ENCODE data around the gene MIF. TPM values are rescaled to one million over a fixed set of nuclear protein-coding genes. Genes with fewer than 3 reads are reported as not detected.

Gene MIF
- total RNA-seq, 4 donors from 2014 or later: 410 to 807 (median 448) TPM

- WGBS, 2 donors: 77 to 83% methylated on average over 10 to 13 of the region's 18 CpGs
- TF ChIP-seq CTCF (IDR thresholded peaks at IDR 0.05) (no peak), POLR2A (IDR thresholded peaks at IDR 0.05) (no peak)
- intact Hi-C loops (cut with DNase I): loop anchor here (5.0 to 10.0 kb wide), 2 partner anchors 80 to 313 kb away; partner anchors contain the start of gene CHCHD10
- H3K4me3 ChIP-seq: no peak overlapping the region
- DNase-seq: no peak
- H3K27me3 ChIP-seq: peaks cover 0 to 36% (median 0%) of the 10 kb centered on the region in 4 donors
- H3K9me3 ChIP-seq: no peaks in the 10 kb centered on the region
- peaks cover 23 to 53% (median 26%) of the 10 kb centered on the region in 3 donors for H3K4me1 ChIP-seq
- no peaks in the 10 kb centered on the region for H3K36me3 ChIP-seq
- no peak overlapping the region for H3K27ac ChIP-seq
These were observed 46.8 kb upstream of the MIF start for GRCh38 chr22:23847310-23847920.

- no peak overlapping the region for H3K27ac ChIP-seq
- TF ChIP-seq CTCF (IDR thresholded peaks at IDR 0.05) (no peak), POLR2A (IDR thresholded peaks at IDR 0.05) (no peak)
These were observed 46.0 kb upstream of the MIF start for GRCh38 chr22:23847991-23848864.

GRCh38 chr22:23849009-23850006 lies 44.9 kb upstream of the MIF start:
- WGBS, 2 donors: 42 to 46% methylated on average over 11 to 13 of the region's 62 CpGs
- Histone ChIP-seq H3K36me3 (no peaks in the 10 kb centered on the region), H3K4me1 (peaks cover 23 to 51% (median 26%) of the 10 kb centered on the region in 3 donors), H3K27me3 (peaks cover 0 to 36% (median 0%) of the 10 kb centered on the region in 4 donors), H3K9me3 (no peaks in the 10 kb centered on the region), H3K4me3 (peak overlapping the region in 1 of 4 donors; percentile 25), H3K27ac (no peak overlapping the region)
- no peak for DNase-seq
- TF ChIP-seq CTCF (IDR thresholded peaks at IDR 0.05) (peak; percentile 96 to 99 (median 98)), POLR2A (IDR thresholded peaks at IDR 0.05) (no peak)
- intact Hi-C loops (cut with DNase I): loop anchor here (5.0 to 10.0 kb wide), 2 partner anchors 82 to 315 kb away; partner anchors contain the start of gene CHCHD10

More at GRCh38 chr22:23847991-23848864, 46.0 kb upstream of the MIF start:
- Histone ChIP-seq H3K4me3 (no peak overlapping the region), H3K36me3 (no peaks in the 10 kb centered on the region), H3K4me1 (peaks cover 23 to 53% (median 26%) of the 10 kb centered on the region in 3 donors), H3K27me3 (peaks cover 0 to 36% (median 0%) of the 10 kb centered on the region in 4 donors), H3K9me3 (no peaks in the 10 kb centered on the region)
- intact Hi-C loops (cut with DNase I): loop anchor here (5.0 to 10.0 kb wide), 2 partner anchors 81 to 313 kb away; partner anchors contain the start of gene CHCHD10
- 63 to 88% methylated on average over 12 to 16 of the region's 24 CpGs for WGBS, 2 donors
- no peak for DNase-seq

GRCh38 chr22:23850136-23850611 lies 44.0 kb upstream of the MIF start:
- H3K27me3 ChIP-seq: peaks cover 0 to 36% (median 0%) of the 10 kb centered on the region in 4 donors
- intact Hi-C loops (cut with DNase I): no loop called here
- no peak overlapping the region for H3K27ac ChIP-seq
- H3K36me3 ChIP-seq: no peaks in the 10 kb centered on the region
- WGBS, 2 donors: 65 to 78% methylated on average over 9 to 10 of the region's 16 CpGs
- TF ChIP-seq POLR2A (IDR thresholded peaks at IDR 0.05): no peak
- no peak for TF ChIP-seq CTCF (IDR thresholded peaks at IDR 0.05)
- peaks cover 20 to 42% (median 25%) of the 10 kb centered on the region in 3 donors for H3K4me1 ChIP-seq
- H3K4me3 ChIP-seq: no peak overlapping the region
- H3K9me3 ChIP-seq: no peaks in the 10 kb centered on the region
- DNase-seq: no peak
